ENCODE data around the gene CRACR2A.

CRACR2A gene

GRCh38 chr12:3723916-3724805 is 28.7 kb downstream of the CRACR2A start:
- no peak for DNase-seq

- no peak for DNase-seq
These were observed 30.5 kb downstream of the CRACR2A start for GRCh38 chr12:3722368-3722767.

- no peak for DNase-seq
These were observed 32.1 kb downstream of the CRACR2A start for GRCh38 chr12:3720772-3721171.

- DNase-seq: no peak
These were observed 34.8 kb downstream of the CRACR2A start for GRCh38 chr12:3718100-3718499.

GRCh38 chr12:3717283-3717898 is 35.5 kb downstream of the CRACR2A start:
- DNase-seq: no peak

- DNase-seq: no peak
These were observed 36.9 kb downstream of the CRACR2A start for GRCh38 chr12:3715999-3716398.

GRCh38 chr12:3713947-3714346 is 39.0 kb downstream of the CRACR2A start:
- no peak for DNase-seq

- DNase-seq: no peak
These were observed 39.4 kb downstream of the CRACR2A start for GRCh38 chr12:3713483-3713882.

GRCh38 chr12:3712209-3712992 is 40.5 kb downstream of the CRACR2A start:
- no peak for DNase-seq

GRCh38 chr12:3705354-3705675 is 47.6 kb downstream of the CRACR2A start:
- no peak for DNase-seq

- no peak for DNase-seq
These were observed 48.2 kb downstream of the CRACR2A start for GRCh38 chr12:3704512-3705353.

- DNase-seq: no peak
These were observed 52.0 kb downstream of the CRACR2A start for GRCh38 chr12:3700861-3701260.

- no peak for DNase-seq
These were observed 54.5 kb downstream of the CRACR2A start for GRCh38 chr12:3698218-3698974.

- DNase-seq: no peak
These were observed 55.5 kb downstream of the CRACR2A start for GRCh38 chr12:3697311-3697870.

GRCh38 chr12:3694673-3695072 is 58.2 kb downstream of the CRACR2A start:
- DNase-seq: no peak

GRCh38 chr12:3692616-3693365 is 60.1 kb downstream of the CRACR2A start:
- DNase-seq: no peak

GRCh38 chr12:3686463-3686862 is 66.4 kb downstream of the CRACR2A start:
- DNase-seq: no peak

GRCh38 chr12:3685830-3686229 is 67.1 kb downstream of the CRACR2A start:
- DNase-seq: no peak

- DNase-seq: no peak
These were observed 68.4 kb downstream of the CRACR2A start for GRCh38 chr12:3684449-3685051.

- no peak for DNase-seq
These were observed 69.2 kb downstream of the CRACR2A start for GRCh38 chr12:3683670-3684069.
